Endothelial cell (in vitro differentiated cells): ENCODE measurements around the gene SRL. TPM values are rescaled to one million over a fixed set of nuclear protein-coding genes. Genes with fewer than 3 reads are reported as not detected.

Experiments used
- DNase-seq: peaks from one replicate; pipeline ENCODE4 v3.0.0; 2021; ENCODE audit warnings: low spot score
- H3K27ac Mint-ChIP-seq: one replicate; pipeline ENCODE4 v1.8.0; 2021; ENCODE audit warnings: mixed read lengths, inconsistent platforms; ENCODE audit not compliant: unreplicated experiment
- H3K27me3 Mint-ChIP-seq: one replicate; pipeline ENCODE4 v1.8.0; 2021; ENCODE audit warnings: mild to moderate bottlenecking, moderate library complexity, mixed read lengths, inconsistent platforms; ENCODE audit not compliant: unreplicated experiment
- H3K36me3 Mint-ChIP-seq: one replicate; pipeline ENCODE4 v1.8.0; 2021; ENCODE audit warnings: mild to moderate bottlenecking, low read depth, mixed read lengths, inconsistent platforms; ENCODE audit not compliant: unreplicated experiment
- H3K4me1 Mint-ChIP-seq: one replicate; pipeline ENCODE4 v1.8.0; 2021; ENCODE audit warnings: mild to moderate bottlenecking, mixed read lengths, inconsistent platforms; ENCODE audit not compliant: unreplicated experiment
- H3K4me3 Mint-ChIP-seq: one replicate; pipeline ENCODE4 v1.8.0; 2021; ENCODE audit warnings: mild to moderate bottlenecking, mixed read lengths, inconsistent platforms; ENCODE audit not compliant: unreplicated experiment
- H3K9me3 Mint-ChIP-seq: one replicate; pipeline ENCODE4 v1.8.0; 2021; ENCODE audit warnings: mixed read lengths, inconsistent platforms; ENCODE audit not compliant: unreplicated experiment
- CTCF ChIP-seq: fragments of 200-600 bp; sonication (generic); IDR thresholded peaks from one replicate; pipeline ENCODE4 v1.5.0; 2021; ENCODE audit warnings: antibody characterized with exemption; ENCODE audit not compliant: unreplicated experiment
- total RNA-seq: library from RNA; stranded (reverse); fragmentation: NEBNext Ultra II Directional; extraction: Animal tissue kit (Norgen Biotek cat#: 25700); gene quantifications from one replicate; pipeline ENCODE4 v1.2.1, GENCODE V29; 2021; ENCODE audit not compliant: unreplicated experiment

SRL gene
- total RNA-seq, 1 donor from 2014 or later, result 0.26 TPM

GRCh38 chr16:4190086-4190485 lies 51.8 kb downstream of the SRL start:
- Mint-ChIP-seq H3K36me3 (no peaks in the 10 kb centered on the region), H3K4me1 (no peaks in the 10 kb centered on the region), H3K27ac (no peak overlapping the region), H3K9me3 (no peaks in the 10 kb centered on the region), H3K27me3 (no peaks in the 10 kb centered on the region), H3K4me3 (no peak overlapping the region)
- TF ChIP-seq CTCF, result no peak
- no peak for DNase-seq

- no peaks in the 10 kb centered on the region for H3K9me3 Mint-ChIP-seq
- H3K27ac Mint-ChIP-seq, result no peak overlapping the region
- H3K36me3 Mint-ChIP-seq, result peaks cover 4% of the 10 kb centered on the region
- DNase-seq, result peak; percentile 10
- H3K4me3 Mint-ChIP-seq, result peak overlapping the region; percentile 86
- H3K27me3 Mint-ChIP-seq, result peaks cover 4% of the 10 kb centered on the region
- peaks cover 5% of the 10 kb centered on the region for H3K4me1 Mint-ChIP-seq
- TF ChIP-seq CTCF, result no peak
Measured at GRCh38 chr16:4184038-4184702, 57.7 kb downstream of the SRL start.

- no peak for TF ChIP-seq CTCF
- H3K27ac Mint-ChIP-seq, result peak overlapping the region; percentile 67
- DNase-seq, result peak; percentile 99
- peak overlapping the region; percentile 80 for H3K4me3 Mint-ChIP-seq
- peaks cover 4% of the 10 kb centered on the region for H3K36me3 Mint-ChIP-seq
- H3K9me3 Mint-ChIP-seq, result no peaks in the 10 kb centered on the region
- H3K4me1 Mint-ChIP-seq, result peaks cover 5% of the 10 kb centered on the region
- peaks cover 4% of the 10 kb centered on the region for H3K27me3 Mint-ChIP-seq
Measured at GRCh38 chr16:4183237-4184037, 58.4 kb downstream of the SRL start.

DNA sequence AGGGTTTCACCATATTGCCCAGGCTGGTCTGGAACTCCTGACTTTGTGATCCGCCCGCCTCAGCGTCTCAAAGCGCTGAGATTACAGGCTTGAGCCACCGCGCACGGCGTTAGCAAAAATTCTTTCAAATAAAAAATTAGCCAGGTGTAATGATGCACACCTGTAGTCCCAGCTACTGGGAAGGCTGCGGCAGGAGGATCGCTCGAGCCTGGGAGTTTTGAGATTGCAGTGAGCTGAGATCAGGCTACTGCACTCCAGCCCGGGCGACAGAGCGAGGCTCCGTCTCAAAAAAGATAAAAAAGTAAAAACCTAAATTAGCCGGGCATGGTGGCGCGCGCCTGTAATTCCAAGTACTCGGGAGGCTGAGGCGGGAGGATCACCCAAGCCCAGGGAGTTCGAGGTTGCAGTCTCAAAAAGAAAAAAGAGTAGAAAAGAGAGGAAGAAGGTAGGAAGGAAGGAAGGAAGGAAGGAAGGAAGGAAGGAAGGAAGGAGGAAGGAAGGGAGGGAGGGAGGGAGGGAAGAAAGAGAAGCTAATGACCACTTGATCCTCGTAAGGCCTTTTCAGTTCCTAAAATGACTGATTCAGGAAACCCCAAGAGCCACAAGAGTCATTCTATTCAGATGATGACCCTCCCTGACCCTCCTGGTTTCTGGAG lies 59.2 kb downstream of the SRL start:
- Mint-ChIP-seq H3K36me3 (peaks cover 4% of the 10 kb centered on the region), H3K4me3 (peak overlapping the region; percentile 80), H3K4me1 (peaks cover 5% of the 10 kb centered on the region), H3K27me3 (peaks cover 4% of the 10 kb centered on the region), H3K9me3 (no peaks in the 10 kb centered on the region), H3K27ac (no peak overlapping the region)
- TF ChIP-seq CTCF, result no peak
- no peak for DNase-seq
